AG10803 (cell line): Measurements from ENCODE around the gene NXF1.
"Not testable (repeated sequence)": the region's sequence is repeated elsewhere in the genome, so short reads cannot be mapped to it uniquely, and the experiment has no call there.

Experiments used
- DNase-seq: peaks from one replicate; pipeline ENCODE4 v3.0.0; 2010; ENCODE audit warnings: low read depth
- H3K4me3 ChIP-seq: 2 replicates; pipeline ENCODE4 v1.5.1; 2011; ENCODE audit warnings: mild to moderate bottlenecking, low read length, control low read depth
- TF ChIP-seq, protein P1 (sequence below): conservative IDR thresholded peaks from 2 replicates; pipeline ENCODE4 v1.5.1; 2011; ENCODE audit warnings: mild to moderate bottlenecking, low read length, control low read depth, inconsistent platforms

The NXF1 gene

GRCh38 chr11:62757846-62758788 lies 47.1 kb downstream of the NXF1 start:
- no peak overlapping the region for H3K4me3 ChIP-seq
- no peak for DNase-seq
- TF ChIP-seq, protein P1, sequence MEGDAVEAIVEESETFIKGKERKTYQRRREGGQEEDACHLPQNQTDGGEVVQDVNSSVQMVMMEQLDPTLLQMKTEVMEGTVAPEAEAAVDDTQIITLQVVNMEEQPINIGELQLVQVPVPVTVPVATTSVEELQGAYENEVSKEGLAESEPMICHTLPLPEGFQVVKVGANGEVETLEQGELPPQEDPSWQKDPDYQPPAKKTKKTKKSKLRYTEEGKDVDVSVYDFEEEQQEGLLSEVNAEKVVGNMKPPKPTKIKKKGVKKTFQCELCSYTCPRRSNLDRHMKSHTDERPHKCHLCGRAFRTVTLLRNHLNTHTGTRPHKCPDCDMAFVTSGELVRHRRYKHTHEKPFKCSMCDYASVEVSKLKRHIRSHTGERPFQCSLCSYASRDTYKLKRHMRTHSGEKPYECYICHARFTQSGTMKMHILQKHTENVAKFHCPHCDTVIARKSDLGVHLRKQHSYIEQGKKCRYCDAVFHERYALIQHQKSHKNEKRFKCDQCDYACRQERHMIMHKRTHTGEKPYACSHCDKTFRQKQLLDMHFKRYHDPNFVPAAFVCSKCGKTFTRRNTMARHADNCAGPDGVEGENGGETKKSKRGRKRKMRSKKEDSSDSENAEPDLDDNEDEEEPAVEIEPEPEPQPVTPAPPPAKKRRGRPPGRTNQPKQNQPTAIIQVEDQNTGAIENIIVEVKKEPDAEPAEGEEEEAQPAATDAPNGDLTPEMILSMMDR = no peak

GRCh38 chr11:62755086-62755615 lies 50.1 kb downstream of the NXF1 start:
- TF ChIP-seq, protein P1 = no peak
- DNase-seq = no peak
- H3K4me3 ChIP-seq = no peak overlapping the region

DNA sequence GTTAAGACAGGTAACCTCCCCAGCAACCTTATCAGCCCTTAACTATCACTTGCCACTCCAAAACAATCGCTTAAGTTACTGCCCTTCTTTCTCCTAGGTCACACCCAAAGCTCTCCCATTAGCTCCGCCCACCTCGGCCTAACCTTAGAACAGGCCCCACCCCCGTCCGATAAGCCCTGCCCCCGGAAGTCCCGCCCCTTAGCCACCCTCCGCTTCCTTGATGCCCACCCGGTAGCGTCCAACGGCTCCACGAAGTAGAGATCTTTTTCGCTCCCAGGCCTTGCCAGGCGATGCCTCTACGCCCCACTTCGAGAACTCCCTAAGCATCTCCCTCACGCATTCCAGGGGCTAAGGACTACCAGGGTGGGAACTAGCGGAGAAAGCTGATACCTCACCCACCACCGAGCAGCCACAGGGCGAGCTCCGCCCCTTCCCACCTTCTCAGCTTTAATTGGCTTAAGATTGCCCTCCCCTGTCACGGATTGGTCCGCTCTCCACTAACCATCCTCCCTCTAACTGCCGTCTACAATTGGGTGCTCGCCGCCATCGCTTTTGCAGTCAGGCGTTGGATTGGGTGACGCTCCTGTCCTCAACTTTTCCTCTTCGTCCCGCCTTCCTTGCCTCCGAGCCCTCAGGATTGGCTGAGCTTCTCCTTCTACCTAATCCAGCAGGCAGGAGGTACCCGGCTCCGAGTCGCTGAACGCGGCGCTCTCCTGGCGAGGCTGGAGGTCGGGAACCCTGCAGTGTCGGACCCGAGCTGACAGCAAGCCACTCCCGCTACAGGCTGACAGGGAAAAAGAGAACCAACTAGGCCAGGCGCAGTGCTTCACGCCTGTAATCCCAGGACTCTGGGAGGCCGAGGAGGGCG lies 51.3 kb downstream of the NXF1 start, which contains the start of gene ZBTB3:
Gene ZBTB3 (minus strand): TSS at position 425 of the 868 bp plus-strand sequence. CDS start 496 bp downstream, outside the sequence.
- DNase-seq = peak; percentile 99
- TF ChIP-seq, protein P1 = no peak
- peak within 1 kb of the TSS; percentile 80 for H3K4me3 ChIP-seq

GRCh38 chr11:62752994-62753735 lies 52.1 kb downstream of the NXF1 start:
- H3K4me3 ChIP-seq = peak overlapping the region; percentile 80
- TF ChIP-seq, protein P1 = no peak
- no peak for DNase-seq

DNA sequence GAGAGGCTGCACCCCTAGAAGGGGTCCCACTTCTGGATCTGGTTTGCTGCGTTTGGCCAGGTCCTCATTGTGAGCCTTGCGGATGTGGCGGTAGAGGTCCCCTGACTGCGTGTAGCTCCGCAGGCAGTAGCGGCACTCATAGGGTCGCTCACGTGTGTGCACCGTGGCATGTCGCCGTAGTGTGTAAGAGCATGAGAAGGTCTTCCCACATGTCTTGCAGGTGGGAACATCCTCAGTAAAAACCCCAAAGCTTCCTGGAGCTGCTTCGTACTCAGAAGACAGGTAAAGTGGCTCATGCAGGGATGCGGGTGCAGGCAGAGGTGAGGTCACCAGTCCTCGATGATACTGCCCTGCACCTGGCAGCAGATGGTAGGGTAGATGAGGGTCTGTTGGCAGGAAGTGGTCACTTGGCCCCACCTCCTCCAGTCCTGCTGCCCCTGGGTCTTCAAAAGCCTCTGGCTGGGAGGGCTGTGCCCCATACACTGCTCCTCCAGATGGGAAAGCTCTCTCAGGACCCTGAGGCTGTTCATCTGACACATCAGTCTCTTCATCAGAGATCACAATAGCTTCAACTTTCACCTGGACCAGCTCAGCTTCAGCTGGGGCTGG lies 53.0 kb downstream of the NXF1 start:
- no peak for DNase-seq
- TF ChIP-seq, protein P1 = no peak

DNA sequence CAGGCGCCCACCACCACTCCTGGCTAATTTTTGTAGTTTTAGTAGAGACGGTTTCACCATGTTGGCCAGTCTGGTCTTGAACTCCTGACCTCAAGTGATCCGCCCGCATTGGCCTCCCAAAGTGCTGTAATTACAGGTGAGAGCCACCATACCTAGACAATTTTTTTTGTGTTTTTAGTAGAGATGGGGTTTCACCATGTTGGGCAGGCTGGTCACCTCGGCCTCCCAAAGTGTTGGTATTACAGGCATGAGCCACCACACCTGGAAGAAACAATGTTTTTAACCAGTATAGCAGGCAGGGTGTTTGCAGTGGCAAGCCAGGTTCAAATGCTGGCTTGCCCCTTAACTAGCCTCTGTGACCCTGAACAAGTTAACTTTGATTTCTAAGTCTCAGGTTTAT lies 55.3 kb downstream of the NXF1 start:
- not testable (repeated sequence) for DNase-seq, H3K4me3 ChIP-seq

More for the DNA sequence above, 53.0 kb downstream of the NXF1 start:
- no peak overlapping the region for H3K4me3 ChIP-seq
